Loucy (cell line): ENCODE data around the gene DTL.

Source experiments
- H2AFZ ChIP-seq: fragments of 200-600 bp; sonication (generic); 2 replicates; pipeline ENCODE4 v1.6.0; 2016; ENCODE audit warnings: antibody characterized with exemption, mild to moderate bottlenecking, low read length, moderate library complexity
- H3F3A ChIP-seq: fragments of 200-600 bp; 2 replicates; pipeline ENCODE4 v1.6.0; 2016; ENCODE audit warnings: antibody characterized with exemption, low read depth, mild to moderate bottlenecking
- H3K27me3 ChIP-seq: fragments of 200-600 bp; sonication (generic); 2 replicates; pipeline ENCODE4 v1.6.1; 2014; ENCODE audit warnings: low read length, mild to moderate bottlenecking; ENCODE audit not compliant: insufficient read depth, poor library complexity, severe bottlenecking
- H3K36me3 ChIP-seq: fragments of 200-600 bp; sonication (generic); 2 replicates; pipeline ENCODE4 v1.6.1; 2016; ENCODE audit warnings: low read length; ENCODE audit not compliant: insufficient read depth
- H3K4me1 ChIP-seq: fragments of 200-600 bp; sonication (generic); 2 replicates; pipeline ENCODE4 v1.5.1; 2014; ENCODE audit warnings: low read length, mild to moderate bottlenecking; ENCODE audit not compliant: insufficient read depth, poor library complexity, severe bottlenecking
- H3K4me2 ChIP-seq: fragments of 200-600 bp; sonication (generic); 2 replicates; pipeline ENCODE4 v1.6.0; 2014; ENCODE audit warnings: antibody characterized with exemption, low read length, low read depth, mild to moderate bottlenecking; ENCODE audit not compliant: poor library complexity, severe bottlenecking
- H3K4me3 ChIP-seq: fragments of 200-600 bp; sonication (generic); 2 replicates; pipeline ENCODE4 v1.5.1; 2014; ENCODE audit warnings: low read length, mild to moderate bottlenecking, mixed read lengths; ENCODE audit not compliant: poor library complexity, severe bottlenecking
- H3K79me2 ChIP-seq: fragments of 200-600 bp; sonication (generic); 2 replicates; pipeline ENCODE4 v1.6.1; 2014; ENCODE audit warnings: low read length; ENCODE audit not compliant: insufficient read depth
- H3K9ac ChIP-seq: fragments of 200-600 bp; sonication (generic); 2 replicates; pipeline ENCODE4 v1.6.0; 2014; ENCODE audit warnings: mild to moderate bottlenecking, low read depth, low read length, moderate library complexity; ENCODE audit not compliant: poor library complexity, severe bottlenecking
- H3K9me2 ChIP-seq: fragments of 200-600 bp; sonication (generic); replicated peaks from 2 replicates; pipeline ENCODE4 v1.6.1; 2016; ENCODE audit warnings: low read depth, low read length, mixed read lengths
- H3K9me3 ChIP-seq: fragments of 200-600 bp; sonication (generic); 2 replicates; pipeline ENCODE4 v1.6.1; 2014; ENCODE audit warnings: mild to moderate bottlenecking, antibody characterized with exemption, low read length, low read depth; ENCODE audit not compliant: insufficient read depth
- H4K20me1 ChIP-seq: fragments of 200-600 bp; sonication (generic); 2 replicates; pipeline ENCODE4 v1.6.0; 2014; ENCODE audit warnings: antibody characterized with exemption, low read length, mild to moderate bottlenecking; ENCODE audit not compliant: insufficient read depth, poor library complexity, severe bottlenecking
- EZH2phosphoT487 ChIP-seq: fragments of 200-600 bp; IDR thresholded peaks from 2 replicates; pipeline ENCODE4 v1.6.1; 2018; ENCODE audit warnings: antibody characterized with exemption, mild to moderate bottlenecking, moderate library complexity, borderline replicate concordance
- TF ChIP-seq, protein P1 (sequence below): fragments of 200-600 bp; sonication (generic); conservative IDR thresholded peaks from 2 replicates; pipeline ENCODE4 v1.5.1; 2014; ENCODE audit warnings: mild to moderate bottlenecking, antibody characterized with exemption, low read length

The DTL gene

DNA sequence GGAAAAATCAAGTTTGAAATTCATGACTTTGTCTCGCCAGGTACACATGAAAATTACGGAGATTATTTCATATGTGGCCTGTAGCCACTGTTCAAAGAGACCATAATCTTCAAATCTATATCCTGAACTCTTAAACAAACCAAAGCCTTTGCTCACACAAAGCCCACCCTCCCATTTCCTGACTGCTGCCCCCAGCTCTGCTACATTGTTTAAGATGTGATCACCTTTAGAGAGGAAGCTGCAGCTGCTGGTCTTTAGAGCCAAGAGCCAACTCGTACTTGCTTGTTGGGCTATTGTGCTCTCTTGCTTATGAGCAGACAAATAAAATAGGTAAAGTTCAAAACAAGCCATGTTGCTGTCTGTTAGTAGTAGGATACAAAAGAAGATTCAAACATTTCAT, 71.9 kb downstream of the DTL start:
- Histone ChIP-seq H3K9me2 (no peaks in the 10 kb centered on the region), H3K4me1 (peaks cover 31% of the 10 kb centered on the region), H4K20me1 (peaks cover 14% of the 10 kb centered on the region), H2AFZ (no peak overlapping the region), H3K27me3 (no peaks in the 10 kb centered on the region), H3K9ac (peak overlapping the region; percentile 35), H3K79me2 (0 out of 2 replicates have a peak, but pooled peaks cover 20% of the 10 kb centered on the region), H3K4me2 (peak overlapping the region; percentile 63), H3K36me3 (peaks cover 60% of the 10 kb centered on the region; the same call in 1 of the 2 replicates), H3K4me3 (peak overlapping the region; percentile 43), H3K9me3 (no peaks in the 10 kb centered on the region), H3F3A (peaks cover 5% of the 10 kb centered on the region; the same call in 1 of the 2 replicates)
- no peak for TF ChIP-seq EZH2phosphoT487
- TF ChIP-seq, protein P1, sequence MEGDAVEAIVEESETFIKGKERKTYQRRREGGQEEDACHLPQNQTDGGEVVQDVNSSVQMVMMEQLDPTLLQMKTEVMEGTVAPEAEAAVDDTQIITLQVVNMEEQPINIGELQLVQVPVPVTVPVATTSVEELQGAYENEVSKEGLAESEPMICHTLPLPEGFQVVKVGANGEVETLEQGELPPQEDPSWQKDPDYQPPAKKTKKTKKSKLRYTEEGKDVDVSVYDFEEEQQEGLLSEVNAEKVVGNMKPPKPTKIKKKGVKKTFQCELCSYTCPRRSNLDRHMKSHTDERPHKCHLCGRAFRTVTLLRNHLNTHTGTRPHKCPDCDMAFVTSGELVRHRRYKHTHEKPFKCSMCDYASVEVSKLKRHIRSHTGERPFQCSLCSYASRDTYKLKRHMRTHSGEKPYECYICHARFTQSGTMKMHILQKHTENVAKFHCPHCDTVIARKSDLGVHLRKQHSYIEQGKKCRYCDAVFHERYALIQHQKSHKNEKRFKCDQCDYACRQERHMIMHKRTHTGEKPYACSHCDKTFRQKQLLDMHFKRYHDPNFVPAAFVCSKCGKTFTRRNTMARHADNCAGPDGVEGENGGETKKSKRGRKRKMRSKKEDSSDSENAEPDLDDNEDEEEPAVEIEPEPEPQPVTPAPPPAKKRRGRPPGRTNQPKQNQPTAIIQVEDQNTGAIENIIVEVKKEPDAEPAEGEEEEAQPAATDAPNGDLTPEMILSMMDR: no peak

DNA sequence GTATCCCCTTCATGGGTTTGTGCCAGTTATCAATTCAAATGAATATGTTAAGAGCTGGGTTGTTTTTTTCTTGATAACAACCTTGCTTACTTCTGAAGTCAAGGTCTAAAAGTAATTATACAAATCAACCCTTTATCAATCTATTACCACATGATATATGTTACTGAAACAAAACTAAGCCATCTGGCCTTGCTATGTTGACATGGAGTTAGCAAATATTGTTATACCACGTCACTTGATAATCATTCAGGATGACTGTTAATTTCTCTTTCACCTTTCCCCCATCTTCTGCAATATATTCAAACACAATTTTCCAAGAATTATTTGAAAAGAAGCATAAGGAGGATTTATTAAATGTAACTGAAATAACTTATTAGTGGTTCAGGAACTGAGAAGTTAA, 72.6 kb downstream of the DTL start:
- Histone ChIP-seq H3K36me3 (peaks cover 53% of the 10 kb centered on the region; the same call in 1 of the 2 replicates), H3K4me2 (peak overlapping the region; percentile 63), H3K9ac (peak overlapping the region; percentile 35), H3K9me3 (no peaks in the 10 kb centered on the region), H3K79me2 (0 out of 2 replicates have a peak, but pooled peaks cover 16% of the 10 kb centered on the region), H3F3A (peaks cover 5% of the 10 kb centered on the region; the same call in 1 of the 2 replicates), H3K4me3 (no peak overlapping the region), H4K20me1 (peaks cover 14% of the 10 kb centered on the region), H3K4me1 (peaks cover 31% of the 10 kb centered on the region), H2AFZ (no peak overlapping the region), H3K27me3 (no peaks in the 10 kb centered on the region), H3K9me2 (no peaks in the 10 kb centered on the region)
- no peak for TF ChIP-seq EZH2phosphoT487
- TF ChIP-seq, protein P1: no peak

DNA sequence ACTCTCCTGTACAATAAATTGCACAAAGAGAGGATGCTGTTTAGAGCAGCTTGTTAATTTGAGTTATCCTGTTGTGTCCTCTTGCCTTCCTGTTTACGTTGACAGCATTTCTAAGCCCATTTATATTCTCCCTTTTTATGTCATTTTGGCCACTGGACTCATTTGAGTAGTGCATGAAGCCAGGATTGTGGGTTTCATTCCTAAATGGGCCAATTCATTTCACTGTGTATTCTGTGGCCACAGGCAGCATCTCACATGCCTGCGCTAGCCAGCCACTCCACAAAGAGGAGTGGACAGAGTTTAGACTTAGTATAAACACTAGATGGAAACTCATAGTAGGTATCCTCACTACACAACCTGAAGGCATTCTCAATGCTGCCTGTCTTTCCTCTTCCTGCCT, 73.4 kb downstream of the DTL start:
- no peak for TF ChIP-seq EZH2phosphoT487
- TF ChIP-seq, protein P1: no peak

More for the DNA sequence above, 73.4 kb downstream of the DTL start:
- Histone ChIP-seq H3K27me3 (no peaks in the 10 kb centered on the region), H3K4me3 (no peak overlapping the region), H2AFZ (no peak overlapping the region), H3K79me2 (0 out of 2 replicates have a peak, but pooled peaks cover 16% of the 10 kb centered on the region), H3K9me2 (no peaks in the 10 kb centered on the region), H4K20me1 (peaks cover 14% of the 10 kb centered on the region), H3K36me3 (peaks cover 45% of the 10 kb centered on the region; the same call in 1 of the 2 replicates), H3K9me3 (no peaks in the 10 kb centered on the region), H3K4me2 (no peak overlapping the region), H3K9ac (no peak overlapping the region), H3K4me1 (peaks cover 31% of the 10 kb centered on the region), H3F3A (peaks cover 5% of the 10 kb centered on the region; the same call in 1 of the 2 replicates)
